HG03521 (cell line): ENCODE measurements around the gene PPWD1.
"Not testable (repeated sequence)": the region's sequence is repeated elsewhere in the genome, so short reads cannot be mapped to it uniquely, and the experiment has no call there.

Experiments used
- ATAC-seq: cut with Tn5 transposase; IDR thresholded peaks from one replicate; pipeline ENCODE4 v1.9.1; 2021; ENCODE audit warnings: mild to moderate bottlenecking, moderate library complexity; ENCODE audit not compliant: unreplicated experiment

The PPWD1 gene

GRCh38 chr5:65621961-65622360 is 58.9 kb downstream of the PPWD1 start:
- ATAC-seq = not testable (repeated sequence)

DNA sequence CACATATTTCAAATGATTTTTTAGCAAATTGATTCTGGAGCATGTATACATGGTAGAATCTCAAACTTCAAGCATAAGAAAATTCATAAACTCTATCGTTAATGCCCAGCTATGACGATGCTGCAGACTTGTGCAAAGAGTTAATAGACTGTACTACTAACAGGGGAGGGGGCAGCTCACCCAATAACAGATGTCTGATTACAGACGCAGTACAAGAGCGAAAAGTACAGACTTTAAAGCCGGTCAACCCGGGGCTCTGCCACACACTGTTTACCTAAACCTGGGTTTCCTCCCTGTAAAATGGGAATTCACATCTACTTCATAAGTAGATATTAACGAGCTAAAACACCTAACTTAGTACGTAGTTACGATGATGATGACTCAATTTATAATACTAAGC is 60.4 kb downstream of the PPWD1 start:
- no peak for ATAC-seq

DNA sequence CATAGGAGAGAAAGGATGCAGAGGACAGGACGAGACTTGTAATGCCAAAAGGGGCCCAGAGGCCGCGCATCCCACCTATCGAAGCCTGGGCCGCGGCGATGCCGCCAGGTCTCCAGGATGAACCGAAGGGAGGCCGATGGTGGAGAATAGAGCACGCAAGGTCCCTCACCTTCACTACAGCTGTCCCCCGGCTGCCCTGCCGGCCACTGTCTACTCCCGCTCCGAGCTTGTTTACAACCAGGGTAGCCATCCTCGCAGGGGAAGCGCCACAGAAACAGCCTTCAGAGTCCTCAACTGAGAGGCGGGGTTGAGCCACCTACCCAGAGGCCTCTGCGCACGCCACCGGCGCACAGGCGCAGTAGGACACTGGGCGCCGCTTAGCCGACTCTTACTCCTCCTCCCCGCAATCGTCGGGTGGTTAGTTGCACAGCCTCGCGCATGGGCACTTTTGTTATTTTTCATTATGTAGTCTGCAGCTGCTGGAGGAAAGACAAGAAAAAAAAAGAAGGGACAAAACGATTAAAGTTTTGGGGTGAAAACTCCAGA is 61.0 kb downstream of the PPWD1 start, which contains the start of gene TRIM23:
TRIM23 (minus strand) TSS at position 309 of the 546 bp plus-strand sequence; CDS start at position 250, 59 bp downstream.
- ATAC-seq = peak; percentile 92

DNA sequence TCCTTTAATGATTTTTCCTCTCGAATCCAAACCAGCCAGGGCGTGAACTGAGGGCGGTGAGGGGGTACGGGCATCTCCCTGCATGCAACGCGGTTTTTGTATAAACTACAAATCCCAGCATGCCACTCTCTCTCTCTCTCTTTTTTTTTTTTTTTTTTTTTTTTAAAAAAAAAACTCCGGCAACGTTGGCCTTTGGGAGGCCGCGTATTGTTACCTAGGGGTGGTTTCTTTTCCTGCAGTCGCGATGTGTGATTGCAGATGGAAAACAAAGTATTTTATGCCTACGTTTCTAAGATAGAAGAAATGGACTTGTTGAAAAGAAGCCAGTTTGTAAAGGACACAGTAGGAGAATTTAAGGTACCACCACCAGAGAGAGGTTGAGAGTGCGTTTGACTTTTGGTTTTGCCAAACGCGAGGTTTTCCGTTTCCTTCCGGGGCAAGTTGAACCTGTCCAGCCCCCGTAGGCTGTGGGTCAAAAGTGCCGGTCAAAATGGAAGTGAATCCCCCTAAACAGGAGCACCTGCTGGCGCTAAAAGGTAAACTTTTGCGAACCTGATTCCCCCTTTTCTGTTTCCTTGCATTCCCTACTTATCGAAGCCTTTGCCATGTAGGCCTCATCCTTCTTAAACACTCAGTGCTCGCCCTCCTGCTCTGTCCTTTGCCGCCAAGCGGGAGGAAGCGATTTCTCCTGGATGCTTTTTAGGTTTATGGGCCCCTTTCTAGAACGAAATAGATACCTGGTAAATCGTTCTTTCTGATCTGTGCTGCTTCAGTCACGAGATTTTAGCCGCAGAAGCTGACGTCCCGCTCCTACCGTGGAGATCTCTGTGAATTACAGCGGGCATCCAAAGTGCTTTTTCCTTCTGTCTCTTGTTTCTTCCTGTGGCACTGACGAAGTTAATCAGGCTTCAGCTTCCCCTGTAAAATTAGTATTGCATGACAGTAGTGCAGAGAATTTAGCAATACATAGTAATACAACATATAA is 61.8 kb downstream of the PPWD1 start, which contains the start of the genes SHLD3 and TRAPPC13:
SHLD3 (plus strand) TSS at position 457 of the 985 bp plus-strand sequence. CDS start 4,561 bp downstream, outside the sequence.
TRAPPC13 (plus strand) TSS at position 457 of the 985 bp plus-strand sequence; CDS start at position 491, 34 bp downstream.
- ATAC-seq = peak; percentile 67

DNA sequence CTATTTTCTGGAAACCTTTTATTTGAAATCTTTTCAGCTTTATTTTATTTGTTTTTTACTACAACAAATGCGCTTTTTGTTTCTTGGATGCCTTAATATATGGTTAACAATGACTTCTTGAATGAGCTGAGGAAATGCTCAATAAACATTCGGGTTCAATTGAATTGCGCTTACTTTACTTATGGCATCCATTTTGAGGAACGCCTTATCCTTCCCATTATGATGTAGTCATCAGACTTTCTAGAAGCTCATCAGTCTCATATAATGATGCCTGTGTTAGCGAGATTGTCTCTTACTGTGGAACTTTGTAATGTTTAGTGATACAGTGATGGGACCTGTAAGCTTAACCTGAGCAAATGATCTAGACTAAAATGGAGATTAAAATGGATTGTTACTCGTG is 62.6 kb downstream of the PPWD1 start:
- no peak for ATAC-seq

GRCh38 chr5:65630981-65631380 is 67.9 kb downstream of the PPWD1 start:
- ATAC-seq = no peak
